Right lobe of liver (tissue), 6 donors: ENCODE results near the gene TBC1D7. TPM values are rescaled to one million over a fixed set of nuclear protein-coding genes. Genes with fewer than 3 reads are reported as not detected.

Experiments used
- ATAC-seq, 4 donors: fragments of 200-7000 bp; cut with Tn5 transposase; one replicate each; pipeline ENCODE4 v1.9.1; 2020; ENCODE audit warnings: mild to moderate bottlenecking in 4 of 4, moderate library complexity in 4 of 4
- DNase-seq, 3 donors: peaks; one replicate each; pipeline ENCODE4 v3.0.0-alpha.2; 2020
- H3K27ac ChIP-seq, 3 donors: fragments of 200-600 bp; one replicate each; pipeline ENCODE4 v1.8.0; 2022
- H3K27me3 ChIP-seq, 2 donors: fragments of 200-600 bp; one replicate each; pipeline ENCODE4 v1.8.0; 2022
- H3K36me3 ChIP-seq, 4 donors: fragments of 200-600 bp; sonication (generic) in 1 of 4; one replicate each; pipeline versions ENCODE4 v1.5.1 to v1.8.0; 2017 to 2022; ENCODE audit warnings: control low read depth in 1 of 4
- H3K4me1 ChIP-seq, 4 donors: fragments of 200-600 bp; sonication (generic) in 1 of 4; one replicate each; pipeline versions ENCODE4 v1.5.1 to v1.8.0; 2017 to 2022; ENCODE audit warnings: control low read depth in 1 of 4
- H3K4me3 ChIP-seq, 3 donors: fragments of 200-600 bp; one replicate each; pipeline ENCODE4 v1.8.0; 2022
- H3K9me3 ChIP-seq, 4 donors: fragments of 200-600 bp; sonication (generic) in 1 of 4; one replicate each; pipeline versions ENCODE4 v1.5.1 to v1.8.0; 2017 to 2022; ENCODE audit warnings: control low read depth in 1 of 4
- POLR2A ChIP-seq: fragments of 450-650 bp; IDR thresholded peaks from one replicate; pipeline ENCODE4 v1.6.1; 2017; ENCODE audit warnings: antibody characterized with exemption, mild to moderate bottlenecking
- WGBS: methylation state at CpG from one replicate; pipeline ENCODE4 v1.1.6; 2018; ENCODE audit warnings: low coverage, low lambda C conversion rate; ENCODE audit not compliant: insufficient coverage; ENCODE audit errors: missing lambda C conversion rate; 5-methylcytosine and 5-hydroxymethylcytosine counted together
- intact Hi-C, 2 donors: fragments of 100-400 bp; cut with DNase I; formaldehyde crosslinking; loops; one replicate each; pipeline versions ENCODE4 v1.11.2 to v1.14.1; 2022
- total RNA-seq, 6 experiments: library from RNA; depleted of rRNA in 2 of 6; stranded (reverse); fragments of >200 nt in 2 of 6; fragmentation: NEBNext Ultra II Directional in 3 of 6; extraction: Animal tissue kit (Norgen Biotek cat#: 25700) in 3 of 6; gene quantifications; one replicate each; pipeline versions ENCODE4 v1.1.0 to v1.2.4, GENCODE V29; 2016 to 2023
- TF ChIP-seq, protein P1 (sequence below), 4 donors: fragments of 200-600 bp in 3 of 4; fragments of 450-650 bp in 1 of 4; IDR thresholded peaks; one replicate each; pipeline versions ENCODE4 v1.5.1 to v1.8.0; 2016 to 2022; ENCODE audit warnings: antibody characterized with exemption in 4 of 4, mild to moderate bottlenecking in 2 of 4
- donor health status: DM: no; HTN: yes; CAD: no.
- donor health status: DM: no; HTN: no; CAD: no.
- donor health status: DM: no; HTN: no; CAD: no.
- donor health status: DM: no; HTN: yes; CAD: no.
- donor health status: DM: no; HTN: yes; CAD: no.

Gene TBC1D7
- total RNA-seq, 6 experiments from 2014 or later, result 7.8 to 16.0 (median 9.7) TPM

DNA sequence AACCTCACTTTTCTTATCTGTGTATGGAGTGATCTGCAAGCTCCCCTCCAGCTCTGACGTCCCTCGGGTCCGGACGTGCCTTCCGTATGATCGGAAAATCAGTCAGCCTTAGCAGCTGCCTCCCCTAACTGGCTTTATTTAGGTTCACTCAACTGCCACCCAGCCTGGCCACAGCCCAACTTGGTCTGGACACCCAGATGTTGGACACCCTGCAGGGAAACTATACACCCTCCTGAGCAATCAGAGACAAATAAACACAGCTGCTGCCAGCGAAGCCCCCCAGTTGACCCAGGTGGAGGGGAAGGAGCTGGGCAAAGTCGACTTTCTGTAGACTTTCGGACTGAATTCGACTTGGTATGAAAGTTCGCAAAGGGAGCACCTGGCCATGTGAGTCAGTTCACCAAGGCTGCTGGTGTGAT, 28.9 kb downstream of the TBC1D7 start:
- Histone ChIP-seq H3K4me1 (peaks cover 0 to 6% (median 0%) of the 10 kb centered on the region in 4 donors), H3K36me3 (peaks cover 0 to 21% (median 0%) of the 10 kb centered on the region in 4 donors), H3K27me3 (no peaks in the 10 kb centered on the region), H3K4me3 (no peak overlapping the region), H3K27ac (no peak overlapping the region), H3K9me3 (no peaks in the 10 kb centered on the region)
- TF ChIP-seq POLR2A, result no peak
- TF ChIP-seq, protein P1, sequence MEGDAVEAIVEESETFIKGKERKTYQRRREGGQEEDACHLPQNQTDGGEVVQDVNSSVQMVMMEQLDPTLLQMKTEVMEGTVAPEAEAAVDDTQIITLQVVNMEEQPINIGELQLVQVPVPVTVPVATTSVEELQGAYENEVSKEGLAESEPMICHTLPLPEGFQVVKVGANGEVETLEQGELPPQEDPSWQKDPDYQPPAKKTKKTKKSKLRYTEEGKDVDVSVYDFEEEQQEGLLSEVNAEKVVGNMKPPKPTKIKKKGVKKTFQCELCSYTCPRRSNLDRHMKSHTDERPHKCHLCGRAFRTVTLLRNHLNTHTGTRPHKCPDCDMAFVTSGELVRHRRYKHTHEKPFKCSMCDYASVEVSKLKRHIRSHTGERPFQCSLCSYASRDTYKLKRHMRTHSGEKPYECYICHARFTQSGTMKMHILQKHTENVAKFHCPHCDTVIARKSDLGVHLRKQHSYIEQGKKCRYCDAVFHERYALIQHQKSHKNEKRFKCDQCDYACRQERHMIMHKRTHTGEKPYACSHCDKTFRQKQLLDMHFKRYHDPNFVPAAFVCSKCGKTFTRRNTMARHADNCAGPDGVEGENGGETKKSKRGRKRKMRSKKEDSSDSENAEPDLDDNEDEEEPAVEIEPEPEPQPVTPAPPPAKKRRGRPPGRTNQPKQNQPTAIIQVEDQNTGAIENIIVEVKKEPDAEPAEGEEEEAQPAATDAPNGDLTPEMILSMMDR (IDR thresholded peaks at IDR 0.05), result no peak
- WGBS, result 88% methylated on average over 10 of the region's 11 CpGs
- peak in 1 of 3 donors; percentile 32 for DNase-seq
- intact Hi-C loops, result no loop called here
- ATAC-seq, result no peak

GRCh38 chr6:13298446-13298845, 29.9 kb downstream of the TBC1D7 start:
- Histone ChIP-seq H3K4me1 (no peaks in the 10 kb centered on the region), H3K9me3 (no peaks in the 10 kb centered on the region), H3K4me3 (no peak overlapping the region), H3K27ac (no peak overlapping the region), H3K27me3 (no peaks in the 10 kb centered on the region), H3K36me3 (peaks cover 0 to 24% (median 0%) of the 10 kb centered on the region in 4 donors)
- ATAC-seq, result no peak
- TF ChIP-seq, protein P1 (IDR thresholded peaks at IDR 0.05), result no peak
- no peak for TF ChIP-seq POLR2A
- WGBS, result 68% methylated on average over 2 of the region's 3 CpGs
- DNase-seq, result no peak
- intact Hi-C loops, result no loop called here

DNA sequence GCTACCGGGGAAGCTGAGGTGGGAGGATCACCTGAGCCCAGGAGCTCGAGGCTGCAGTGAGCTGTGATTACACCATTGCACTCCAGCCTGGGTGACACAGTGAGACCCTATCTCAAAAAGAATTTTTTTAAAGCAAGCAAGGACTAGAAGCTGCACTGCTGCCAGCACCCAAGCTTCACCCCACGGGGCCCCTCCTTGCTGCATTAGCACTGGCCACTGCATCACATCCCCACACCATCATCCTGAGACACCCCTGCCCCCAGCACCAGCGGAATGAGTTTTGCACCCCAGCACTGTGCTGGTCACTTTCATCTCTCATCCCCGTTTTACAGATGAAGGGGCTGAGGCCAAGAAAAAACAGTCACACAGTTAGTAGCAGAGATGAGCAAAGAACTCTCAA, 30.9 kb downstream of the TBC1D7 start:
- Histone ChIP-seq H3K27ac (no peak overlapping the region), H3K4me1 (no peaks in the 10 kb centered on the region), H3K4me3 (no peak overlapping the region), H3K36me3 (peaks cover 0 to 24% (median 0%) of the 10 kb centered on the region in 4 donors), H3K27me3 (no peaks in the 10 kb centered on the region), H3K9me3 (no peaks in the 10 kb centered on the region)
- peak in 1 of 3 donors; percentile 22 for DNase-seq
- WGBS, result 67% methylated on average over 3 of the region's 5 CpGs
- no peak for ATAC-seq
- intact Hi-C loops, result no loop called here
- TF ChIP-seq, protein P1 (IDR thresholded peaks at IDR 0.05), result no peak
- TF ChIP-seq POLR2A, result no peak

DNA sequence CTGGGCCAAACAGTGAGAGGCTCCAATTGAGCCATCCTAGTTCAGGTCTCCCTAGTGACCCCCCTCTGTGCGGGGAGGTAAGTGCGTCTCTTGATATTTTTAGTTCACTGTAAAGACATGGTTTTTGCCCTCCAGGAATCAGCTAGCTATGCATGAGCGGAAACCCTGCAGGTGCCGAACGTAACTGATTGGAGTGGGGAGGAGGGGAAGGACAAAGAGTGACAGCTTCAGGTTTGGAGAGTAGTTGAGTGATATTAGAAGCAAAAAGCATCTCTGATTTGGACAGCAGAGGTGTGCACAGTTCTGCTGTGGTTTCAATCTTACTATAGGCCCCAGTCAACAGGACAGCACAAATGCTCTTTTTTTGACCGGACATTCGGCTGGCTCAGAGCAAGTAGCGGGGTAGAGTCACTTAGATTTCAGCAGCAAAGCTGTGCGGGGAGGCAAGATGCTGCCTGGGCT, 31.8 kb downstream of the TBC1D7 start:
- Histone ChIP-seq H3K27ac (no peak overlapping the region), H3K27me3 (no peaks in the 10 kb centered on the region), H3K4me1 (no peaks in the 10 kb centered on the region), H3K36me3 (peaks cover 0 to 24% (median 0%) of the 10 kb centered on the region in 4 donors), H3K4me3 (no peak overlapping the region), H3K9me3 (no peaks in the 10 kb centered on the region)
- WGBS, result 93% methylated on average over 7 of the region's 9 CpGs
- DNase-seq, result peak in 1 of 3 donors; percentile 21
- no peak for ATAC-seq
- TF ChIP-seq, protein P1 (IDR thresholded peaks at IDR 0.05), result no peak
- TF ChIP-seq POLR2A, result no peak
- intact Hi-C loops, result no loop called here
